GM12874 (cell line): Measurements from ENCODE around the gene HESX1.

Experiments used
- TF ChIP-seq, protein P1 (sequence below): IDR thresholded peaks from 2 replicates; pipeline ENCODE4 v1.5.1; 2011; ENCODE audit warnings: low read depth, mild to moderate bottlenecking, control low read depth, low read length, moderate library complexity; ENCODE audit not compliant: insufficient read depth

HESX1 gene

DNA sequence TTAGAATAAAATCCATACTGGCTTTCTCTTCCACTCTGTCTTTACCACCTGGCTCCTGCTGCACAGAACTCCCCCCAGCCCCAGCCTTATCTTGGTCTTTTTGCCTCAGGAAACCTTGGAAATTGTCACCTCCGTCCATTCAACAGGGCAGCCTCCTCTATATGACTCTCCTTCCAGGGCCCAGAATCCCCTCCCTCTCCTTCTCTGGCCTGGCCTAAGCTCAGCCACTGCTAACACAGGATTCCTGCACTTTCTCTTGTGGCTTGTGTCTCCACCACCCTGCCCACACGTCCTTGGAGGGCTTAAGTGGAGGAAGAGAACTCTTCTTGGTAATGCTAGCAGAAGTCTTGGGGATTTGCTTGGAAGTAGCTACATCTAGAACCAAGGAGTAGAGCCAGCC is 33.1 kb downstream of the HESX1 start:
- TF ChIP-seq, protein P1, sequence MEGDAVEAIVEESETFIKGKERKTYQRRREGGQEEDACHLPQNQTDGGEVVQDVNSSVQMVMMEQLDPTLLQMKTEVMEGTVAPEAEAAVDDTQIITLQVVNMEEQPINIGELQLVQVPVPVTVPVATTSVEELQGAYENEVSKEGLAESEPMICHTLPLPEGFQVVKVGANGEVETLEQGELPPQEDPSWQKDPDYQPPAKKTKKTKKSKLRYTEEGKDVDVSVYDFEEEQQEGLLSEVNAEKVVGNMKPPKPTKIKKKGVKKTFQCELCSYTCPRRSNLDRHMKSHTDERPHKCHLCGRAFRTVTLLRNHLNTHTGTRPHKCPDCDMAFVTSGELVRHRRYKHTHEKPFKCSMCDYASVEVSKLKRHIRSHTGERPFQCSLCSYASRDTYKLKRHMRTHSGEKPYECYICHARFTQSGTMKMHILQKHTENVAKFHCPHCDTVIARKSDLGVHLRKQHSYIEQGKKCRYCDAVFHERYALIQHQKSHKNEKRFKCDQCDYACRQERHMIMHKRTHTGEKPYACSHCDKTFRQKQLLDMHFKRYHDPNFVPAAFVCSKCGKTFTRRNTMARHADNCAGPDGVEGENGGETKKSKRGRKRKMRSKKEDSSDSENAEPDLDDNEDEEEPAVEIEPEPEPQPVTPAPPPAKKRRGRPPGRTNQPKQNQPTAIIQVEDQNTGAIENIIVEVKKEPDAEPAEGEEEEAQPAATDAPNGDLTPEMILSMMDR = no peak

DNA sequence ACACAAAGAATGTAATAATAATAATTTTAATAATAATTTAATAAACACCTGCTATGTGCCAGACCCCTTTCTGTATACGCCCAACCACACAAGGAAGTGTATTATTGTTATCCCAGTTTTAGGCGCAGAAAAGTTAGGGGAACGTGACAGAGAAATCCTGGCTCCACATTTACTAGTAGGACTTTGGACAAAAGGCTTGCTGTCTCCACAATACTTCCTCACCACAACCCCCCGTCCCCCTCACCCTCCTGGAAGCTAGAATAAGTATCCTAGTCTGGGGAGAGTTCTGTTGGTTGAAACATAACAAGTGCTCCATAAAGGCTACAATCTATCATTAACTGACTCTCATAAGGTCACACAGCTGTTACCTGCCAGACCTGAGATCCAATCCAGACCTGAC is 34.1 kb downstream of the HESX1 start:
- TF ChIP-seq, protein P1 = no peak

DNA sequence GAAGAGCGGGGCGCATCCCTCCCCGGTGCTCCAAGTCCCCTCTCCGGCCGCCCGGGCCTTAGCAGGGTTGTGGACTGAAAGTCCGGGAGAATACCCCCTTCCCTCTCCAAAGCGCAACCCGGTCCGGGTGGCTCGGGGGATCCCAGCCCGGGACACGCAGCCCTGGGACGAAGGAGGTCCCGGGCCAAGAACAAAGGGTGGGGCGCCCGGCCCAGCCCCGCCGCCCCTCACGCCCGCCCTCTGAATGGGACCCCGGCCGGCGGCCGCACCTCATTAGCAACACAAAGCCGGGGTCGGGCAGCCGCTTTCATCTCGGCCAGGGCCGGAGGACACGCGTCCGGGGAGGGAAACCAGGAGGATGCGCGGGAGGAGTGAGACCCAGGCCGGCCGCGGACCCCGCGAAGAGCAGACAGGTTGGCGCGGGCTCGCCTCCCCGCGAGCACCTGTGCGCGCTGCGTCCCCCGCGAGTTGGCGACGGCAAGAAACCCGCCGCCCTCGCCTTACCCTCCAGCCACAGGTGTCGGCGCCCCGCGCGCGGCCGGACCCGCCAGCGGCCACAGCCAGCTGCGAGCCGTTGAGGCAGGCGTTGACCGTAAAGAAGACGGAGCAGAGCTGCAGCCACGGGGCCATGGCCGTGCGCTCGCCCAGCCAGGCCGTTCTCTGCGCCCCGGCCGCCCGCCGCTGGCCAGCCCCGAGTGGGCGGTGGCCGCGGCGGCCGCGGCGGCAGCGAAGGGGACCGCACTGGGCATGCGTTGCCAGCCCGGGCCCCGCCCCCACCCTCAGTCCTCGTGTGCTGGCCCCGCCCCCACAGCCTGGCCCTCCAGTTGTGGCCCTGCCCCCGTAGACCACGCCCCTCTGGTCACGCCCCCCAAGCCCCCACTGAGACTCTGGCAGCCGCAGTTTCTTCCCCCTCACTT is 34.9 kb downstream of the HESX1 start, which contains the start of gene IL17RD:
IL17RD (minus strand) TSS at position 697 of the 917 bp plus-strand sequence; CDS start at position 630, 67 bp downstream.
- TF ChIP-seq, protein P1 = no peak

DNA sequence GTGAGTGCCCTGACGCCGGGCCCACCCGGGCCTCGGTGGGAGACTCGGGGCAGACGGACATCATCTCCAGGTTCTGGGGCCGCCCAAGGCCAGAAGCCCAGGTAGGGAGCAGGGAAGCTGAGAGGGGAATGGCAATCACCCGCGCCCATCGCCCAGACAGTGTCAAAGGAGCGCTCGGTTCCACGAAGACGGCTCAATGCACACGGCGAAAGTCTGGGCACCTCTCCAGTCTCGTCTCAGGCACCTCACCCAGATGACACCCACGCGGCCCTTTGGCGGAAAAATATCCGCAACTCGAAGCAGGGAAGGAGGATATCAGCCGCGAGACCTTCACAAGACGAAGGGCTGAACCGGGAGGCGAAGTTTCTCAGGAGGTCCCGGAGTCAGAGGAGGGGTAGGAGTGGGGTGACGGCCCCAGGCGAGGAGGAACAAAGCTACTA is 35.5 kb downstream of the HESX1 start:
- TF ChIP-seq, protein P1 = no peak

DNA sequence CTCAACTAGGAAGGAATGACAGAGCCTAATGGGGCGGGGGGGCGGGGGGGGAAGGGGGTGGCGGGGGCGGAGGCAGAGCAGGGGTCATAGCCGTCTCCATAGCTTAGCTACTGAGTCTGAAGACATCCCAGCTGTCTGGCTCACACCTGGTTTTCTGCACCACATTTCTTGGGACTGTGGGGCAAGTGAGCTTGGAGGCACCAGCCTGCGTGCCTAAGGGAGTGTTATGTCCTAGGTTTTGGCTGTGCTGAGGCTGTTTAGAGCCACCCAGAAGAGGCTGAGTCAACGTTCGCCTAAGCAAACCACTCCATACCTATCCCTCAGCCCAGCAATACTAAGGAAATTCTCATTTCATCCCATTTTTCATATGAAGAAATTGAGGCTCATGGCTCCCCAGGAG is 36.0 kb downstream of the HESX1 start:
- TF ChIP-seq, protein P1 = no peak

DNA sequence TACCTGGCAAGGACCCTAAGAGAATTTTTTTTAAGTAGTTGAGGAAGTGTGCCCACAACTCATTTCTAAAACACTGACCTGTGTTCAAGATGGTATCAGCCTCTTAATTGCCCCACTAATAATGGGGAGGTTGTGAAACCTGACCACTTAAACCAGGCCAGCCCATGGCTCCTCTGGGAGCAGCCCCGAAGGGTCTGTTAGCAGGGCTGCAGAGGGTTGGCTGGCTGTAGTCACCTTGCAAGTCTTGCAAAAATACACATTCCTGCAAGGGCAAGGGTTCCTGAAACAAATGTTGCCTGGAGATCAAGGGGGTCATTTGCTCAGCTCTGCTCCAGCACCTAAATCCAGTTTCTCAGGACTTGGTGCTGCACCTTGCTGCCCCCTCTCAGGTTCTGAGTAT is 37.9 kb downstream of the HESX1 start:
- TF ChIP-seq, protein P1 = no peak

DNA sequence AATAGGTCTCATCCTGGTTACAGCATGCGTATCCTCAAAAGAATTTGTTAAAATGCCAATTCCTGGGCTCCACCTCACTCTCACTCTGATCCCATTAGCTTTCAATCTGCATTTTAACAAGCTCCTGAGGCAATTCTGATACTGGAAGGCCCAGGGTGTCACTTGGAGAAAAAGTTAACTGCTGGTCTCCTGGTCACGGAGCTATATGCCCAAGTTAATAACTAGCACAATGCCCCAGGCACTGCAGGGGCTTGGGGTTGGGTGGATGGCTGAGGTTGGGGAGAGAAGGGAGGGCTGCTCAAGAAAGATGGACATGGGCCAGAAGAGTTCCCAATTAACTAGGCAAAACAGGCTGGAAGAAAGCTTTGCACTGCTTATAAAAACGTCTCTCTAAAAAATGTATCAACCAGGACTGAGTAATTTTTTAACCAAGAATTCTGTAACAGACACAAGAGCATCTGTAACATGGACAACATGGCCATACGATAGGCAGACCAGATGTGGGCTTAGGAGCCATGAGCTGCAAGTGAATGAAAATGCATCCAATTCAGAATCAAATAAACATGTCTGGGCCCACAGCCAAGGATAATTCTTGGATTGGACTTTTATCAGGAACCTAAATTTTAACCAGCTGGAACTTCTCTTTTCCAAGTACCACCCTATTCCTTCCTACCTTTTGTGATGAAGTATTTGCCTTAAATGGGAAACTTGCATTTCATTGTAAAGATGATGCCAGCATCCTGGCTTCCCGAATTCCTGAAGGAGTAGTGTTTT is 38.8 kb downstream of the HESX1 start:
- TF ChIP-seq, protein P1 = no peak
